ENCODE data around the gene ENG. TPM values are rescaled to one million over a fixed set of nuclear protein-coding genes. Genes with fewer than 3 reads are reported as not detected.
"Not testable (repeated sequence)": the region's sequence is repeated elsewhere in the genome, so short reads cannot be mapped to it uniquely, and the experiment has no call there.

Gene ENG
- polyA plus RNA-seq, 1 experiment: 17.2 TPM

- CTCF ChIA-PET: interaction anchor here (0.5 to 1.3 kb wide), 2 partner anchors 16 to 360 kb away, joined by 3 to 5 read pairs; no protein-coding TSS in a partner anchor
- Histone ChIP-seq H3K4me3 (ENCODE audit: low read depth, low read length) (no peak overlapping the region), H3K27ac (ENCODE audit: low read depth, low read length) (peak overlapping the region; percentile 21), H3K9me3 (ENCODE audit: control insufficient read depth, insufficient read depth, low read length) (no peaks in the 10 kb centered on the region; the same call in 1 of the 2 replicates), H3K27me3 (ENCODE audit: control insufficient read depth, insufficient read depth, low read length) (no peaks in the 10 kb centered on the region)
- TF ChIP-seq CTCF (IDR thresholded peaks at IDR 0.05; ENCODE audit: low read depth, low read length): no peak
- no peak for DNase-seq (ENCODE audit: low read depth, low spot score)
- POLR2A ChIA-PET: interaction anchor here (0.6 to 1.5 kb wide), 4 partner anchors 11 to 114 kb away, joined by 3 to 6 read pairs (median 3); no protein-coding TSS in a partner anchor
Observed at GRCh38 chr9:127885508-127886281, 31.2 kb upstream of the ENG start.

- Histone ChIP-seq H3K27ac (ENCODE audit: low read depth, low read length) (peak overlapping the region; percentile 21), H3K9me3 (ENCODE audit: control insufficient read depth, insufficient read depth, low read length) (no peaks in the 10 kb centered on the region; the same call in 1 of the 2 replicates), H3K4me3 (ENCODE audit: low read depth, low read length) (no peak overlapping the region), H3K27me3 (ENCODE audit: control insufficient read depth, insufficient read depth, low read length) (no peaks in the 10 kb centered on the region)
- no peak for TF ChIP-seq CTCF (IDR thresholded peaks at IDR 0.05; ENCODE audit: low read depth, low read length)
- CTCF ChIA-PET: interaction anchor here (1.3 kb wide), 1 partner anchor 16 kb away, joined by 5 read pairs; no protein-coding TSS in a partner anchor
- no peak for DNase-seq (ENCODE audit: low read depth, low spot score)
- POLR2A ChIA-PET: interaction anchor here (1.1 to 1.5 kb wide), 2 partner anchors 12 to 32 kb away, joined by 3 to 6 read pairs; no protein-coding TSS in a partner anchor
Observed at GRCh38 chr9:127884976-127885490, 30.6 kb upstream of the ENG start.

GRCh38 chr9:127884427-127884911 lies 30.0 kb upstream of the ENG start:
- Histone ChIP-seq H3K27ac (ENCODE audit: low read depth, low read length) (no peak overlapping the region), H3K27me3 (ENCODE audit: control insufficient read depth, insufficient read depth, low read length) (no peaks in the 10 kb centered on the region), H3K9me3 (ENCODE audit: control insufficient read depth, insufficient read depth, low read length) (no peaks in the 10 kb centered on the region; the same call in 1 of the 2 replicates), H3K4me3 (ENCODE audit: low read depth, low read length) (no peak overlapping the region)
- no peak for DNase-seq (ENCODE audit: low read depth, low spot score)
- no peak for TF ChIP-seq CTCF (IDR thresholded peaks at IDR 0.05; ENCODE audit: low read depth, low read length)
- CTCF ChIA-PET: no interaction called here
- POLR2A ChIA-PET: interaction anchor here (0.6 to 1.5 kb wide), 3 partner anchors 12 to 318 kb away, joined by 3 to 6 read pairs (median 3); no protein-coding TSS in a partner anchor

GRCh38 chr9:127883959-127884358 lies 29.5 kb upstream of the ENG start:
- Histone ChIP-seq H3K4me3 (ENCODE audit: low read depth, low read length) (no peak overlapping the region), H3K27ac (ENCODE audit: low read depth, low read length) (no peak overlapping the region), H3K27me3 (ENCODE audit: control insufficient read depth, insufficient read depth, low read length) (no peaks in the 10 kb centered on the region), H3K9me3 (ENCODE audit: control insufficient read depth, insufficient read depth, low read length) (no peaks in the 10 kb centered on the region; the same call in 1 of the 2 replicates)
- ChIA-PET POLR2A (interaction anchor here (0.6 to 1.5 kb wide), 3 partner anchors 13 to 318 kb away, joined by 3 to 13 read pairs (median 6); no protein-coding TSS in a partner anchor), CTCF (no interaction called here)
- DNase-seq (ENCODE audit: low read depth, low spot score): no peak
- TF ChIP-seq CTCF (IDR thresholded peaks at IDR 0.05; ENCODE audit: low read depth, low read length): no peak

- H3K27me3 ChIP-seq (ENCODE audit: control insufficient read depth, insufficient read depth, low read length); H3K27ac ChIP-seq (ENCODE audit: low read depth, low read length); H3K9me3 ChIP-seq (ENCODE audit: control insufficient read depth, insufficient read depth, low read length); H3K4me3 ChIP-seq (ENCODE audit: low read depth, low read length); DNase-seq (ENCODE audit: low read depth, low spot score): not testable (repeated sequence)
- CTCF ChIA-PET: interaction anchor here (1.1 to 2.5 kb wide), 3 partner anchors 12 to 147 kb away, joined by 3 to 11 read pairs (median 8); partner anchors contain the start of gene TOR2A
- POLR2A ChIA-PET: interaction anchor here (0.7 to 1.3 kb wide), 3 partner anchors 27 to 430 kb away, joined by 3 to 4 read pairs (median 3); partner anchors contain the start of genes ENG and LRSAM1
Observed at GRCh38 chr9:127881715-127882114, 27.3 kb upstream of the ENG start.
